ENCODE results near the gene CEMIP.

CEMIP gene, protein sequence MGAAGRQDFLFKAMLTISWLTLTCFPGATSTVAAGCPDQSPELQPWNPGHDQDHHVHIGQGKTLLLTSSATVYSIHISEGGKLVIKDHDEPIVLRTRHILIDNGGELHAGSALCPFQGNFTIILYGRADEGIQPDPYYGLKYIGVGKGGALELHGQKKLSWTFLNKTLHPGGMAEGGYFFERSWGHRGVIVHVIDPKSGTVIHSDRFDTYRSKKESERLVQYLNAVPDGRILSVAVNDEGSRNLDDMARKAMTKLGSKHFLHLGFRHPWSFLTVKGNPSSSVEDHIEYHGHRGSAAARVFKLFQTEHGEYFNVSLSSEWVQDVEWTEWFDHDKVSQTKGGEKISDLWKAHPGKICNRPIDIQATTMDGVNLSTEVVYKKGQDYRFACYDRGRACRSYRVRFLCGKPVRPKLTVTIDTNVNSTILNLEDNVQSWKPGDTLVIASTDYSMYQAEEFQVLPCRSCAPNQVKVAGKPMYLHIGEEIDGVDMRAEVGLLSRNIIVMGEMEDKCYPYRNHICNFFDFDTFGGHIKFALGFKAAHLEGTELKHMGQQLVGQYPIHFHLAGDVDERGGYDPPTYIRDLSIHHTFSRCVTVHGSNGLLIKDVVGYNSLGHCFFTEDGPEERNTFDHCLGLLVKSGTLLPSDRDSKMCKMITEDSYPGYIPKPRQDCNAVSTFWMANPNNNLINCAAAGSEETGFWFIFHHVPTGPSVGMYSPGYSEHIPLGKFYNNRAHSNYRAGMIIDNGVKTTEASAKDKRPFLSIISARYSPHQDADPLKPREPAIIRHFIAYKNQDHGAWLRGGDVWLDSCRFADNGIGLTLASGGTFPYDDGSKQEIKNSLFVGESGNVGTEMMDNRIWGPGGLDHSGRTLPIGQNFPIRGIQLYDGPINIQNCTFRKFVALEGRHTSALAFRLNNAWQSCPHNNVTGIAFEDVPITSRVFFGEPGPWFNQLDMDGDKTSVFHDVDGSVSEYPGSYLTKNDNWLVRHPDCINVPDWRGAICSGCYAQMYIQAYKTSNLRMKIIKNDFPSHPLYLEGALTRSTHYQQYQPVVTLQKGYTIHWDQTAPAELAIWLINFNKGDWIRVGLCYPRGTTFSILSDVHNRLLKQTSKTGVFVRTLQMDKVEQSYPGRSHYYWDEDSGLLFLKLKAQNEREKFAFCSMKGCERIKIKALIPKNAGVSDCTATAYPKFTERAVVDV (N-terminal part only)

DNA sequence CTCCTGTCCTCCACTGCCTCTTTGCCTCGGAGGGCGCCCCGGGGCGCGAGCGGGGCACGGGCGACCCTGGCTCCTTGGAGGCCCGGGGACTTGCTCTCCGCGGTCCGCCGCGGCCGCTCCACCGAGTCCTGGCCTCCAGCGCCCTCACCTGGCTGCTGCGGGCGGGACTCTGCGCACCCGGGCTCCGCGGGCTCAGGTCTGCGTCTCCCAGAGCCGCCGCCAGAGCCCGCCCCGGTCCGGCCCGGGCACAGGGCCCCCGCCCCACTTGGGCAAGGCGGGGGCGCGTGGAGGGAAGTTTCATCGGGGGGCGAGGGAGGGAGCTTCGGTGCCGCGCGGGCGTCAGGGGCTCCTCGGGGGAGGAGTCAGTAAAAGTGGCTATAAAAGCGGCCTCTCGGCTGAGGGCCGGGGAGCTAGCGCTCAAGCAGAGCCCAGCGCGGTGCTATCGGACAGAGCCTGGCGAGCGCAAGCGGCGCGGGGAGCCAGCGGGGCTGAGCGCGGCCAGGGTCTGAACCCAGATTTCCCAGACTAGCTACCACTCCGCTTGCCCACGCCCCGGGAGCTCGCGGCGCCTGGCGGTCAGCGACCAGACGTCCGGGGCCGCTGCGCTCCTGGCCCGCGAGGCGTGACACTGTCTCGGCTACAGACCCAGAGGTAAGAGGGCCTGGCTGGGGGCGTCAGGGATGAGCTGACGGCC is at the start of gene CEMIP:
TSS of gene CEMIP (plus strand) at position 407 of the 694 bp plus-strand sequence. CDS start 94,510 bp downstream, outside the sequence.
- H3K4me3 ChIP-seq (ENCODE audit: low read depth, low read length) = peak within 1 kb of the TSS; percentile 47
- no peak for DNase-seq (ENCODE audit: low read depth)
- TF ChIP-seq, protein P1, sequence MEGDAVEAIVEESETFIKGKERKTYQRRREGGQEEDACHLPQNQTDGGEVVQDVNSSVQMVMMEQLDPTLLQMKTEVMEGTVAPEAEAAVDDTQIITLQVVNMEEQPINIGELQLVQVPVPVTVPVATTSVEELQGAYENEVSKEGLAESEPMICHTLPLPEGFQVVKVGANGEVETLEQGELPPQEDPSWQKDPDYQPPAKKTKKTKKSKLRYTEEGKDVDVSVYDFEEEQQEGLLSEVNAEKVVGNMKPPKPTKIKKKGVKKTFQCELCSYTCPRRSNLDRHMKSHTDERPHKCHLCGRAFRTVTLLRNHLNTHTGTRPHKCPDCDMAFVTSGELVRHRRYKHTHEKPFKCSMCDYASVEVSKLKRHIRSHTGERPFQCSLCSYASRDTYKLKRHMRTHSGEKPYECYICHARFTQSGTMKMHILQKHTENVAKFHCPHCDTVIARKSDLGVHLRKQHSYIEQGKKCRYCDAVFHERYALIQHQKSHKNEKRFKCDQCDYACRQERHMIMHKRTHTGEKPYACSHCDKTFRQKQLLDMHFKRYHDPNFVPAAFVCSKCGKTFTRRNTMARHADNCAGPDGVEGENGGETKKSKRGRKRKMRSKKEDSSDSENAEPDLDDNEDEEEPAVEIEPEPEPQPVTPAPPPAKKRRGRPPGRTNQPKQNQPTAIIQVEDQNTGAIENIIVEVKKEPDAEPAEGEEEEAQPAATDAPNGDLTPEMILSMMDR (IDR thresholded peaks at IDR 0.05; ENCODE audit: control insufficient read depth, extremely low read depth, insufficient read depth) = peak; percentile 97

DNA sequence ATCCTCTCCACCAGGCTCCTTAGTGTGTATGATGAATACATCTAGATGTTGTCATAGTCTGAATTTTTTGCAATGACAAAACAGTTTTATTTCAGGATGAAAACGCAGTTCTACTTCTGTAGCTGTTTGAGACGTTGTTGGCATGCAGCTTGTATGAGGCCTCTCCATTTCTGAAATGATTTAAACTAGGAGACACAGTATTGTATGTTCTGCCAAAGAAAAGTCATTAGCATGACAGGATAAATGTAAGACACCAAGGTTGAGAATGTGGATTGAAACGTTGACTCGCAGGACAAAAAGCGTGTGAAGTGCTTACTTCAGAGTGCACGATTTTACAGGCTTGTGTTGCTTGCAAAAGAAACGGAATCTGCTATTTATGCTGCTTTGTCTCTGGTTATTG is 48.8 kb upstream of the CEMIP start:
- no peak overlapping the region for H3K4me3 ChIP-seq (ENCODE audit: low read depth, low read length)
- DNase-seq (ENCODE audit: low read depth) = no peak
- TF ChIP-seq, protein P1 (IDR thresholded peaks at IDR 0.05; ENCODE audit: control insufficient read depth, extremely low read depth, insufficient read depth) = no peak

DNA sequence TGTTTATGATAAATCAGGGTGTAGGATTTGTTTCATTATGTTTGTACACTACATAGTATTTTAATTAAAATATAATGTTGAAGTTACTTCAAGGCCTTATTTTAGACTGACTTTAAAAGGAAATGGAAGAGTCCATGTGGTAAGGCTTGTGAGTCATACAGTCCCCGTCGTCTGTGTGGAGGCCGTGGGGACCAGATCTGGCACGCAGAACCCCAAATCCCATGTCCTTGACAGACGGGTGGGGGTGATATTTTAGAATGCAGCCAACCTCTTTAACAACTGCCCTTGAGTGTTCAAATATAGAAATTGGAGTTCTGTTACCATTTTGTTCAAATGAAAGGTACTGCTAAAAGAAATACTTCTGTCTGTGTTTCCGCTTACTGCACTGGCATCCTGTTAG is 48.2 kb upstream of the CEMIP start:
- TF ChIP-seq, protein P1 (IDR thresholded peaks at IDR 0.05; ENCODE audit: control insufficient read depth, extremely low read depth, insufficient read depth) = no peak
- DNase-seq (ENCODE audit: low read depth) = no peak

DNA sequence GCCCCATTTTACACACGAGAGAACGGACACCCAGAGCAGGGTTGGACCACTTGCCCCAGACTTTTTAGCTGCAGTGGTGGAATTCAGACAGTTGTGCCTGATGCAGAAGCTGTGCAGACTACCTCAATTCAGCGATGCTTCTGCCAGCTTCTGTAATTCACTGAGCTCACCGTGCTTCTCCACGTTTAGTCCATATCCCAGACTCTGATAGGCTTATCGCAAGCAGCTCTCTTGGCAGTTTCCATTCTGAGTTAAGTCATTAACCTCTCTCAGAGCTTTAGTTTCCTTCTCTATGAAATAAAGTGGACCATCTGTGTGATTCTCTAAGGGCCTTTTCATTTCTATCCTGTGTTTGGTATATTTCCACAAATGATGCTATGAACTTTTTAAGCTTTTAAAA is 47.0 kb upstream of the CEMIP start:
- TF ChIP-seq, protein P1 (IDR thresholded peaks at IDR 0.05; ENCODE audit: control insufficient read depth, extremely low read depth, insufficient read depth) = no peak
- no peak for DNase-seq (ENCODE audit: low read depth)
- no peak overlapping the region for H3K4me3 ChIP-seq (ENCODE audit: low read depth, low read length)

More for the DNA sequence above, 48.2 kb upstream of the CEMIP start:
- H3K4me3 ChIP-seq (ENCODE audit: low read depth, low read length) = no peak overlapping the region

DNA sequence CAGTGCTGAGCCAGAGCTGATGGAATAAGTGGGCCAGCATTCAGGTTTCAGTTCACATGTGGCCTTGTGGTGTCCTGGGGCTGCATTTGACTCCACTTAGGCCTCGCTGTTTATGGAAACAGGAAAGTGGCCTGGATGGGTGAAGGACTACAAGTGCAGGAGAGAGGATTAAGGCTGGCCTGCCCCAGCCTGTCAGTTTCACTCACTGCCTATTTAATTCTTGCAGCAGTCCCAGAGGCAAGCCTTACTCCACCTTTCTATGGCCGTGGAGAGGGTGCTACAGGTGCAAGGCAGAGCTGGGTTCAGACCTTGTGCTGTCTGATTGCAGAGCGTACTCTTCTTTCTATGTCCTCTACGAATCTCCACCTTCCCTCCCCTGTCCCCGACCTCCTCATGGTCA is 46.4 kb upstream of the CEMIP start:
- TF ChIP-seq, protein P1 (IDR thresholded peaks at IDR 0.05; ENCODE audit: control insufficient read depth, extremely low read depth, insufficient read depth) = no peak
- DNase-seq (ENCODE audit: low read depth) = no peak
- no peak overlapping the region for H3K4me3 ChIP-seq (ENCODE audit: low read depth, low read length)

DNA sequence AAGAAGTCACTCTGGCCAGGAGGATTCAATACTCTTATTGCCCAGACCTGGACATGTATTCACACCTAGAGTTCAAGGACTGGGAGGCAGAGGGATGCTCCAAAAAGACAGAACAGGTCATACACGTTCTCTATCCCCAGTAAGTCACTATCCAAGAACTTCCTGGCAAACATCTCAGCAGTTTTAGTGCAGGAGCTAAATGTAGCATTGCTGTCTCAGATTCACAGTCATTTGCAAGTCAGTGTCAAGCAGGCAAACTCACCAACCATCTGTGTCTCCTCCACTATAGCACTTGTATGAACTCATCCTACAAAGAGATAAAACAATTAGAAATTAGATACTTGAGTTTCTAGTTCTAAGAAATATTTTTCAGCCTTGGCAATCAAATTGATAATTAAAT is 45.7 kb upstream of the CEMIP start:
- peak; percentile 46 for DNase-seq (ENCODE audit: low read depth)
- TF ChIP-seq, protein P1 (IDR thresholded peaks at IDR 0.05; ENCODE audit: control insufficient read depth, extremely low read depth, insufficient read depth) = no peak
- no peak overlapping the region for H3K4me3 ChIP-seq (ENCODE audit: low read depth, low read length)

Measured in LNCaP clone FGC (cell line).